WTC11 (cell line): ENCODE measurements around the gene TYMS.

Source experiments
- ZNF232 ChIP-seq: sonication (generic); formaldehyde crosslinking; IDR thresholded peaks from 2 replicates; pipeline ENCODE4 v1.8.0; 2022; ENCODE audit warnings: mild to moderate bottlenecking, missing genetic modification reagents
- TF ChIP-seq, protein P1 (sequence below): fragments of 200-600 bp; IDR thresholded peaks from 2 replicates; pipeline ENCODE4 v1.8.0; 2022; ENCODE audit warnings: antibody characterized with exemption

GRCh38 chr18:713135-713490 is 55.7 kb downstream of the TYMS start:
- TF ChIP-seq ZNF232 (CRISPR knock-in tag): no peak; the same call in 1 of the 2 replicates
- TF ChIP-seq, protein P1, sequence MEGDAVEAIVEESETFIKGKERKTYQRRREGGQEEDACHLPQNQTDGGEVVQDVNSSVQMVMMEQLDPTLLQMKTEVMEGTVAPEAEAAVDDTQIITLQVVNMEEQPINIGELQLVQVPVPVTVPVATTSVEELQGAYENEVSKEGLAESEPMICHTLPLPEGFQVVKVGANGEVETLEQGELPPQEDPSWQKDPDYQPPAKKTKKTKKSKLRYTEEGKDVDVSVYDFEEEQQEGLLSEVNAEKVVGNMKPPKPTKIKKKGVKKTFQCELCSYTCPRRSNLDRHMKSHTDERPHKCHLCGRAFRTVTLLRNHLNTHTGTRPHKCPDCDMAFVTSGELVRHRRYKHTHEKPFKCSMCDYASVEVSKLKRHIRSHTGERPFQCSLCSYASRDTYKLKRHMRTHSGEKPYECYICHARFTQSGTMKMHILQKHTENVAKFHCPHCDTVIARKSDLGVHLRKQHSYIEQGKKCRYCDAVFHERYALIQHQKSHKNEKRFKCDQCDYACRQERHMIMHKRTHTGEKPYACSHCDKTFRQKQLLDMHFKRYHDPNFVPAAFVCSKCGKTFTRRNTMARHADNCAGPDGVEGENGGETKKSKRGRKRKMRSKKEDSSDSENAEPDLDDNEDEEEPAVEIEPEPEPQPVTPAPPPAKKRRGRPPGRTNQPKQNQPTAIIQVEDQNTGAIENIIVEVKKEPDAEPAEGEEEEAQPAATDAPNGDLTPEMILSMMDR: no peak
